Prostate gland (tissue), 2 donors: ENCODE results near the gene GTPBP10.

ENCODE experiments used
- CTCF ChIP-seq, 4 experiments: fragments of 200-600 bp in 2 of 4; fragments of 450-650 bp in 2 of 4; sonication (generic) in 2 of 4; IDR thresholded peaks; 1 replicate in 3 of 4; 2 replicates in 1 of 4; pipeline ENCODE4 v1.5.1; 2016 to 2019; ENCODE audit warnings: antibody characterized with exemption in 4 of 4, mild to moderate bottlenecking in 2 of 4, moderate library complexity in 2 of 4
- POLR2A ChIP-seq: fragments of 450-650 bp; IDR thresholded peaks from one replicate; pipeline ENCODE4 v1.6.1; 2016; ENCODE audit warnings: antibody characterized with exemption, mild to moderate bottlenecking

DNA sequence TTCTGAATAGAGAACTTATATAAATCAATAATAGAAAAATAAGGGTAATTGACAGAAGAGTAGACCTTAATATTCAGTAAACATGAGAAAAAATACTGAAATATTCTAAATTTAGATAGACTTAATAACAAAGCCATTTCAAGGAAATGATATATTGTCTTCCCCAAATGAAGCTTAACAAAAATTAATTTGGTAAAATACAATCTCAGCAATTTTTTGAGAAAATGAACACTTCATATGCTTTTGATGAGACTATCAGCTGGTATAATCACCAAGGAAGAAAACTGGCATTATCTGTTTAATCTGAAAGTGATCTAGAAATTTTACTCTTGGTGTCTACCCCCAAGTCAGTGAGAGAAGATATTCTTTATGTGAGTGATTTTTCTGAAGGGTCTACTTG, 23.7 kb upstream of the GTPBP10 start:
- TF ChIP-seq CTCF (IDR thresholded peaks at IDR 0.05) = no peak
- no peak for TF ChIP-seq POLR2A
